Lower lobe of right lung (tissue), 2 donors: ENCODE measurements around the gene MRPL30. TPM values are rescaled to one million over a fixed set of nuclear protein-coding genes. Genes with fewer than 3 reads are reported as not detected.
"Not testable (repeated sequence)": the region's sequence is repeated elsewhere in the genome, so short reads cannot be mapped to it uniquely, and the experiment has no call there.

ENCODE experiments used
- ATAC-seq, 2 donors: fragments of 200-7000 bp; cut with Tn5 transposase; one replicate each; pipeline ENCODE4 v1.9.1; 2020 to 2022; ENCODE audit warnings: mild to moderate bottlenecking in 2 of 2, moderate library complexity in 2 of 2
- DNase-seq: peaks from one replicate; pipeline ENCODE4 v3.0.0-alpha.2; 2020
- H3K27ac ChIP-seq: fragments of 200-600 bp; one replicate; pipeline ENCODE4 v1.8.0; 2022
- H3K27me3 ChIP-seq: fragments of 200-600 bp; one replicate; pipeline ENCODE4 v1.8.0; 2022; ENCODE audit warnings: low read depth
- H3K36me3 ChIP-seq: fragments of 200-600 bp; one replicate; pipeline ENCODE4 v1.8.0; 2022; ENCODE audit warnings: mild to moderate bottlenecking
- H3K4me1 ChIP-seq: fragments of 200-600 bp; one replicate; pipeline ENCODE4 v1.8.0; 2022
- H3K4me3 ChIP-seq: fragments of 200-600 bp; one replicate; pipeline ENCODE4 v1.8.0; 2022; ENCODE audit warnings: mild to moderate bottlenecking
- H3K9me3 ChIP-seq: fragments of 200-600 bp; one replicate; pipeline ENCODE4 v1.8.0; 2022
- CTCF ChIP-seq: fragments of 200-600 bp; IDR thresholded peaks from one replicate; pipeline ENCODE4 v1.8.0; 2022; ENCODE audit warnings: antibody characterized with exemption, mild to moderate bottlenecking
- intact Hi-C: fragments of 100-400 bp; cut with DNase I; formaldehyde crosslinking; loops from one replicate; pipeline ENCODE4 v1.11.0; 2022
- total RNA-seq: library from RNA; stranded (reverse); fragmentation: NEBNext Ultra II Directional; extraction: Animal tissue kit (Norgen Biotek cat#: 25700); gene quantifications from one replicate; pipeline ENCODE4 v1.2.1, GENCODE V29; 2021
- donor health status: DM: no; HTN: yes; CAD: no; lungs with severe emphysema.

Gene MRPL30
- total RNA-seq, 1 donor from 2014 or later, result 19.4 TPM

- no peak overlapping the region for H3K4me3 ChIP-seq
- H3K36me3 ChIP-seq, result peaks cover 44% of the 10 kb centered on the region
- H3K9me3 ChIP-seq, result no peaks in the 10 kb centered on the region
- TF ChIP-seq CTCF, result no peak
- H3K27ac ChIP-seq, result no peak overlapping the region
- H3K4me1 ChIP-seq, result peaks cover 11% of the 10 kb centered on the region
- intact Hi-C loops, result no loop called here
- no peaks in the 10 kb centered on the region for H3K27me3 ChIP-seq
- no peak for DNase-seq
- no peak for ATAC-seq
Measured at GRCh38 chr2:99187011-99187410, 6.0 kb downstream of the MRPL30 start.

GRCh38 chr2:99188357-99188756, 7.4 kb downstream of the MRPL30 start:
- Histone ChIP-seq H3K27ac (no peak overlapping the region), H3K27me3 (no peaks in the 10 kb centered on the region), H3K4me1 (no peaks in the 10 kb centered on the region), H3K4me3 (no peak overlapping the region), H3K9me3 (no peaks in the 10 kb centered on the region), H3K36me3 (peaks cover 48% of the 10 kb centered on the region)
- ATAC-seq (no peak), DNase-seq (no peak)
- no peak for TF ChIP-seq CTCF
- intact Hi-C loops, result no loop called here

- no peaks in the 10 kb centered on the region for H3K9me3 ChIP-seq
- intact Hi-C loops, result no loop called here
- no peaks in the 10 kb centered on the region for H3K4me1 ChIP-seq
- no peak for TF ChIP-seq CTCF
- H3K4me3 ChIP-seq, result no peak overlapping the region
- H3K27ac ChIP-seq, result no peak overlapping the region
- H3K27me3 ChIP-seq, result no peaks in the 10 kb centered on the region
- ATAC-seq (no peak), DNase-seq (no peak)
- H3K36me3 ChIP-seq, result peaks cover 67% of the 10 kb centered on the region
Measured at GRCh38 chr2:99190548-99190947, 9.6 kb downstream of the MRPL30 start.

- H3K27ac ChIP-seq, intact Hi-C loops, DNase-seq, ATAC-seq, H3K4me3 ChIP-seq, H3K4me1 ChIP-seq, H3K9me3 ChIP-seq, H3K27me3 ChIP-seq: not testable (repeated sequence)
- H3K36me3 ChIP-seq, result peaks cover 79% of the 10 kb centered on the region
Measured at GRCh38 chr2:99192364-99192763, 11.4 kb downstream of the MRPL30 start.

GRCh38 chr2:99198103-99198841, 17.3 kb downstream of the MRPL30 start:
- TF ChIP-seq CTCF, result no peak
- DNase-seq (no peak), ATAC-seq (peak; percentile 35 to 90)
- H3K4me3 ChIP-seq, result no peak overlapping the region
- H3K27ac ChIP-seq, result no peak overlapping the region
- H3K36me3 ChIP-seq, result peaks cover 48% of the 10 kb centered on the region
- no peaks in the 10 kb centered on the region for H3K27me3 ChIP-seq
- no peaks in the 10 kb centered on the region for H3K9me3 ChIP-seq
- H3K4me1 ChIP-seq, result no peaks in the 10 kb centered on the region
- intact Hi-C loops, result no loop called here

- H3K9me3 ChIP-seq, result no peaks in the 10 kb centered on the region
- DNase-seq, result no peak
Measured at GRCh38 chr2:99200076-99200800, 19.3 kb downstream of the MRPL30 start.

More at GRCh38 chr2:99200076-99200800, 19.3 kb downstream of the MRPL30 start:
- ATAC-seq, result no peak
- no peak for TF ChIP-seq CTCF
- H3K4me3 ChIP-seq, result no peak overlapping the region
- H3K36me3 ChIP-seq, result peaks cover 31% of the 10 kb centered on the region
- no peaks in the 10 kb centered on the region for H3K27me3 ChIP-seq
- H3K4me1 ChIP-seq, result no peaks in the 10 kb centered on the region
- no peak overlapping the region for H3K27ac ChIP-seq
- intact Hi-C loops, result no loop called here
